GM12892 (cell line): ENCODE measurements around the gene FNDC3A.

Experiments
- POLR2A ChIP-seq: IDR thresholded peaks from 2 replicates; pipeline ENCODE4 v1.6.1; 2011; ENCODE audit warnings: low read depth, low read length, control low read depth
- POLR2AphosphoS5 ChIP-seq: IDR thresholded peaks from 2 replicates; pipeline ENCODE4 v1.6.1; 2011; ENCODE audit warnings: low read depth, low read length, control low read depth
- TAF1 ChIP-seq: IDR thresholded peaks from 2 replicates; pipeline ENCODE4 v1.6.1; 2011; ENCODE audit warnings: low read depth, mild to moderate bottlenecking, control low read depth, low read length, borderline replicate concordance

DNA sequence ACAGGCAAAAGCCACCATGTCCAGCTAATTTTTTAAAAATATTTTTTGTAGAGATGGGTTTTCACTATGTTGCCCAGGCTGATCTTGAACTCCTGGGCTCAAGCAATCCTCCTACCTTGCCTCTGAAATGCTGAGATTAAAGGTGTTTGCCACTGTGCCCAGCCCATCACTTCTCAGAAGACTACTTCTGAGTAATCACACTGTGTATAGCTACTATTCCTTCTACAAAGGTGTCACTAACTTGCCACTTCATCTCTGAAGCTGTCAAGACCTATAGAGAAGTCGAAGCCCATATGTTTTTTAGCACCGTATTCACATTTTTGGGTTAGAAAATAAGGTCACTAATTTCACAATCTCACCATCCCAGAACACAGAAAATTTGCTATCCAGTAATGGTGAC is 36.0 kb upstream of the FNDC3A start:
- TF ChIP-seq POLR2AphosphoS5: no peak
- no peak for TF ChIP-seq POLR2A
- TF ChIP-seq TAF1: no peak
